ENCODE results near the gene NOX3.
"Not testable (repeated sequence)": the region's sequence is repeated elsewhere in the genome, so short reads cannot be mapped to it uniquely, and the experiment has no call there.

Gene NOX3

GRCh38 chr6:155398221-155398620 lies 57.4 kb downstream of the NOX3 start:
- DNase-seq = no peak

GRCh38 chr6:155397172-155397705 lies 58.4 kb downstream of the NOX3 start:
- no peak for DNase-seq

GRCh38 chr6:155396605-155397004 lies 59.0 kb downstream of the NOX3 start:
- DNase-seq = no peak

- no peak for DNase-seq
These were observed 60.3 kb downstream of the NOX3 start for GRCh38 chr6:155395339-155395738.

DNA sequence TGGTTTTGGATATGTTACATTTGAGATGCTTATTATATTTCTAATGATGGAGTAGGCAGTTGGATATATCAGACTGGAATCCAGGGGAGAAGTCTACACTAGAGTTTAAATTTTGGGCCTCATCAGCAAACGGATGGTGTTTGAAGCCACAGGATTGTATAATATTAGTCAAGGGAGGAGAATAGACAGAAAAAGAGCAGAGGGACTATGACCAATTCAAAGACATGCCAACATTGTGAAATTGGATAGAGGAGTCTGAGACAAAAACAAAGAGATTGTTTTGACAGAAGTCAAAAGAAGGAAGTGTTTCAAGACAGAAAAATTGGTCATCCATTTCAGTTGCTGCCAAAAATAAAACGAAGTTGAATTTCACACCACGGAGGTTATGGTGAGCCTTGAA lies 66.5 kb downstream of the NOX3 start:
- DNase-seq = no peak

DNA sequence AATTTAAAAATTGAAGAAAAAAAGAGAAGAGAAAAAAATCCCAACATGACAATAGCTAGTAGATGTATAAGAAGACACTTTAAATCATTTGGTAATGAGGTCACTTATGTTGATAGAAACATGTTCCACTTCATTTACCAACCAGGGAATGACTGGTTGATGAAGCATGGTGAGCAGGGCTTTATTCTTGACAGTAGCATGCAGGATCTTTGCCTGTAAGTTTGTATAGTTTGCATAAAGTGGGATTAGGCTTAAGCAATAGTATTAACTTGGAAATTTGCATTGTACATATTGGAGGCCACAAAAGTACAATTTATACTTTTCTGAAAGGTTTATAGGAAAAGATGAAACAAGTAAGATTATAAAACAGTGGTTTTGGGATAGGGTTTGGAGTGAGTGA lies 67.0 kb downstream of the NOX3 start:
- DNase-seq = no peak

- DNase-seq = no peak
These were observed 68.2 kb downstream of the NOX3 start for GRCh38 chr6:155387481-155387880.

DNA sequence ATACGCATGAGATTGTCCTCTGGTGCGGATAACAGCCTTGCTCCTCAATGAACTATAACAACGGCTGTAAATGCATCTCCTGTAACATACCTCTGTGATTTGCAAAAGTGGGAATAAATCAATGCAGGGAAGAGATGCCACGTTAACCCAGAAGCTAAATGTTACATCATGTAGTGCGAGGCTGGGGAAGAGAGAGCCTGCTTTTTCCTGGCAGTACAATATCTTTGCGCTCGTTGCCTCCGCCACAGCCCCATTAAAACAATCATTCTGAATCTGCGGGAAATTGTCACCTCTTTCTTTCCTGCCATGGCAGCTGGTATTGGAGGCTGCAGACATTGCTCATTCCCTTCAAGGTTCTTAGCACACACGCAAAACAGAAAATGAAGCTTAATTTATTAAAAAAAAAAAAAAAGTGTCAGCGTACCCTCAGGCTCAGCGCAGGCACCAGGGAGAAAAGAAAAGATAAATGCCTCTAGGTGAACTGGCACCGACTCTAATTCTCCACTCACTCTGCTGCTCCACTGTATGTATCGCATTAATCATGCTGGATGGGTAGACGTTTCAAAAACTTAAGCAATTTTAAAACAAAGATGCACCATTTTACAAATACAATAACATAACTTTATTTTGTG lies 71.2 kb downstream of the NOX3 start:
- no peak for DNase-seq

DNA sequence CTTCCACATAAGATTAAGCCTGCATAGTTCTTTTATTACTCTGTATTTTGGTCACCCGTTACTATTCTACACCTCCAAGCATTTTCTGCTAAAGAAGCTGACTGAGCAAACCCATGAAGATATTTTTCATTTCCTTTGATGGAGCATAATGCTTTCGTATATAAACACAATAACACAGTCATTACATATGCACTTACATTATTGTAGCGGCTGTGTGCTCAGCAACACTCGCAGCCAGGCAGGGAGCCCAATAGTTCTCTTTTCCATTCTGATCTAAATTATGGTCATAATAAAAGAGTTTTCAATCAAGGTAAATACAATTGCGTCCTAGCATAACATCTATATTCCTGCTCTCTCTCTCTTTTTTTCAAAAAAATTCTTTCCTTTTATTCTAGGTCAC lies 71.7 kb downstream of the NOX3 start:
- no peak for DNase-seq

DNA sequence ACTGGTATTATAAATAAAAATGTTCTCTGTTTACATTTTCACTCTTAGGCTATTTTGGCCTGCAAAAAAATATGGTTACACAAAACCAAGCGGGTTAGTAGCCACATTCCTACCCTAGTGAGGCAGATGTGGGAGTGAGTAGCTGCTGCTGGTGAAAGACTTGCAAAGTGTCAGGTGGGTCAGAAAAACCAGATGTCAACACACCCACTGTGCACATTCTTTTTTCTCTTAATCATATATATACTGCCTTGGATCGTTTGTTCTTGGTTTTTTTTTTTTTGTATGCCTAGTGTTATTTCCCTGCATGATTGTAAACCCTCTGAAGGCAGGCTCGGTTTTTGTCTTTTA lies 73.3 kb downstream of the NOX3 start:
- DNase-seq = no peak

DNA sequence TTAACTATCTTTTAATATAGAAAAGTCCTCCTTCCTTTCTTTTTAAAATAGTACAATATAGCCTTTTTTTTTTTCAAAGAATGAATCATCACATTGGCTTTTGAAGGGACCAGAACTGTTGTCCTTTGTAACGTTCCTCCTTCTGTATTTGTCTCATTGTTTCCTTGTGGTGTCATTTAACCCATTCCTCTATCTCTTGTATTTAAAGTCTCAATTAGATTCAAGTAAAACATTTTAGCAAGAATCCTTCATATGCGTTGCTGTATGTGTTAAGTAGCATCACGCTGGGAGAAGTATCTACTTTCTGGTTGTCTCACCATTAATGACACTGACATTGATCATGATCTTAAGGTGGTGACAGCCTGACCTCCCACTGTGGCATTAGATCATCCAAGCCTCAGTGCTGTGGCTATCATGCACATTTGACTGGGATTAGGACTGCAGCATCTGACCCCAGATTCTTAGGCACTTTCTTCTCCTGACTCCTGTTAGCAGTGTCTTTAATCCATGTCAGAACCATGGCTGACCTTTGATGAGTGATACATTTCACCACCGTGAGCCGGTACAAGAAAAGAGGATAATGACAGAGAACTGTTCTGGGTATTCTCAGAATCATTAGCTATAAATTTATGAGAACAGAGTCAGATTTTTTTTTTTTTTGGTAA lies 73.8 kb downstream of the NOX3 start:
- no peak for DNase-seq

GRCh38 chr6:155380666-155381332 lies 74.8 kb downstream of the NOX3 start:
- DNase-seq = no peak

GRCh38 chr6:155378724-155379123 lies 76.9 kb downstream of the NOX3 start:
- no peak for DNase-seq

GRCh38 chr6:155378276-155378675 lies 77.4 kb downstream of the NOX3 start:
- DNase-seq = no peak

GRCh38 chr6:155377061-155377460 lies 78.6 kb downstream of the NOX3 start:
- no peak for DNase-seq

DNA sequence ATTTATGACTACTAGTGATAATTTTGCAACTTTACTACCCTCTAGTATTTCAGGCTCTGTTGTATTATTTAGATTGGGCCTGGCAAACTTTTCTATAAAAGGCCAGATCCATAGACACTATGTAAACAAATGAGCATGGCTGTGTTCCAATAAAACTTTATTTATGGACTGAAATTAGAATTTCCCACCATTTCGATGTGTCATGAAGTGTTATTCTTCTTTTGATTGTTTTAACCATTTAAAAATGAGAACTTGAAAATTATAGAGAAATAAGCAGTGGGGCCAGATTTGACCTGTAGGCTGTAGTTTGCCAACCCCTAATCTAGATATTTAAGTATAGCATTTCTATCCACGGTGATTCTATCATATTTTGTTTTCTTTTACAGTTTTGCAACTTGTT lies 79.8 kb downstream of the NOX3 start:
- no peak for DNase-seq

- no peak for DNase-seq
These were observed 81.0 kb downstream of the NOX3 start for GRCh38 chr6:155374681-155375080.

DNA sequence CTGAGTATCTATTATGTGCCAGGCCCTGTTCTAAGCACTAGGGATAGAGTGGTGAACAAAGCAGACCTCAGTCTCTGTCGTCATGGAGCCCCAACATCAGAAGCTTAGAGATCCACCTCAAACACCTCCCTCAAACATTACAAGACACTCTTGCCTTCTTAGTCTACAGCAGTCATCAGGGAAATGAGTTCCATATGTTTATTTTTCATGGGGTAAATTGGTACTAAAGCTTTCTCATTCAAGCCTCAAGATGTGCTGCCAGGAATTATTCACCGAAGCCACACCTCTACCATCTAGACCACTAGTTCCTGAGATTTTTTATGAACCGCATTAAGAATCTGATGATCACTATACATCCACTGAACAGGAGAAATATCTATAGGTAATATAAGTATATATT lies 82.4 kb downstream of the NOX3 start:
- no peak for DNase-seq

GRCh38 chr6:155372256-155372655 lies 83.4 kb downstream of the NOX3 start:
- no peak for DNase-seq

- no peak for DNase-seq
These were observed 84.4 kb downstream of the NOX3 start for GRCh38 chr6:155371230-155371629.

DNA sequence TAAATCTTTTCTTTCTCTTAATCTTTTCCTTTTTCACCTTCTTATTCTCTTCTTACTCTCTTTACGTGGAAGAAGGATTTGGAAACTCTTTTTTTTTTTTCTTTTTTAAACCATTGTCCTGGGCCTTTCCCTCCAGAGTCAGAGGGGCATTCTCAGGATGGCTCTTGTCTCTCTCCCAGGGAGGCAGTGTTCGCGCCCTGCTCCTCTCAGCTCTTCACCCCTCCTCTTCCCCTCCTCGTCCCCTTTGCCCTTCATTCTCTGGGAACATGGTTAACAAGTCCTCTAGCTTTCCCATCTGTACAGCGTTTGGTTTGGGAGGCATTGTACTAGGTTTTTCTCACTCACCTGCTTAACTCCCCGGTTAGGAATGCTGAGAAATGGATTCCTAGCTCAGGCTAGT lies 89.3 kb downstream of the NOX3 start:
- DNase-seq = no peak

DNA sequence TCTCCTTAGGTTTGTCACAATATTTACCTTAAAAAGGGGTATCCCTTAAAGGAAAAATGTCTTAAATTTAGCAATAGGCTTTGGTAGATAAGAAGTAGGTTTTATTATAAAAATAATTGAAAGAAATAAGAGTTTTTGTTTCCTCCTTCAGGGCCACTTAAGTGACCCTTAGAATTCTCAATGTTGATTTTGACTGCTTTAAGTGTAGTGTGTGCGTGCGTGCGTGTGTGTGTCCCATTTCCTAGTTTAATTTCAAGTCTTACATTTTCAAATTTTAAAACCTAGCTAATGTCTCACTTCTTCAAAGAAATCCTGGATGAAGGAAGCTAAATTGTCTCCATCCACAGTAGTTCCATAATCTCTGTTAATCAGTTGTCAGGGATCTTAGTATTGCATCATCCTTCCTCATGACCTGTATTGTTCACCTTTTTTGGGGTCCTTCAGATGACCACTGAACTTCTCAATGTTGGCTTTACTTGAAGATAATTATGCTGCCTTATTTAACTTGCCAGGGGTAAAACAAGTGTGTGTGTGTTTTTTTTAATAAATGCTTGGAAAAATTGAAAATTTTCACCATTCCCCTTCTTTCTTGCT lies 90.7 kb downstream of the NOX3 start:
- DNase-seq = no peak

- DNase-seq = not testable (repeated sequence)
These were observed 91.6 kb downstream of the NOX3 start for GRCh38 chr6:155364021-155364420.

Measured in activated CD8-positive, alpha-beta memory T cell treated with anti-CD3 and anti-CD28 coated beads, Interleukin-2, amount 50 U/mL, for 48 hours (primary cell).